GM19324 (cell line): ENCODE results near the gene RAF1.
"Not testable (repeated sequence)": the region's sequence is repeated elsewhere in the genome, so short reads cannot be mapped to it uniquely, and the experiment has no call there.

ENCODE experiments used
- ATAC-seq: cut with Tn5 transposase; IDR thresholded peaks from one replicate; pipeline ENCODE4 v1.9.1; 2021; ENCODE audit warnings: mild to moderate bottlenecking, moderate library complexity; ENCODE audit not compliant: unreplicated experiment, low FRiP score

RAF1 gene

DNA sequence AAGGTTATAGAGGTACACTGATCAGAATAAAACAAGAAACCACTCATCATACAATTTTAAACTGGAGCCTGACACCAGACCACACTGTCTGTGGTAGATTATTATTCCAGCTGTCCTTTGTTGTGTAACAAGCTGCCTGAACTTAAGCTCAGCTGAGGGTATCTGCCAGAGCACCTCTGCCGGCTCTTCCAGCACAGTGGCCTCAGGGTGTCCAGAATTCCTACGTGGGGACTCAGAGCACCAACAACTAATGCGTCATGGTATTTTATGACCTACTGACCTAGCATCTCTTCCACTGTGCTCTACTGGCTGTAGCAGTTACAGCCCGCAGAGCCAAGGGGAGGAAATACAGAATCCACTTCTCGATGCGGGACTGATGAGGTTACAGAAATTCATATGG is 15.6 kb upstream of the RAF1 start:
- ATAC-seq: no peak

DNA sequence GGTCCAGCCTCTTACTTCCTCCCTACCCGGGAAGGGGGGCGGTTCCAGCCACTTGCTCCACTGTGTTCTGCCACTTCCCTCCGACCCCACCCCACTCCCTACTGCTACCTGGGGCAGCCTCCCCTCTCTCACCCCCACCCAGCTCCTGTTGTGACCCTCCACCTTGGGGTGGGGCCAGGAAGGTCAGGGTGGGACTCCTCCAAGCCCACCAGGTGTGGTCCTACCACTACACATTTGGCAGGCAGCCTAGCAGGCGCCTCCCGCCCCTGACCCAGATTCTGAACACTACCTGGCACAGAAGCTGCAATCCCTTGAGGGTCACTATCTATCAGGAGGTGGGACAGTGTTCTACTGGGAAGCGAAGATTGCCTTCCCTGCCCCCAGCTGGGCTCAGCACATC is 13.7 kb upstream of the RAF1 start:
- ATAC-seq: no peak

DNA sequence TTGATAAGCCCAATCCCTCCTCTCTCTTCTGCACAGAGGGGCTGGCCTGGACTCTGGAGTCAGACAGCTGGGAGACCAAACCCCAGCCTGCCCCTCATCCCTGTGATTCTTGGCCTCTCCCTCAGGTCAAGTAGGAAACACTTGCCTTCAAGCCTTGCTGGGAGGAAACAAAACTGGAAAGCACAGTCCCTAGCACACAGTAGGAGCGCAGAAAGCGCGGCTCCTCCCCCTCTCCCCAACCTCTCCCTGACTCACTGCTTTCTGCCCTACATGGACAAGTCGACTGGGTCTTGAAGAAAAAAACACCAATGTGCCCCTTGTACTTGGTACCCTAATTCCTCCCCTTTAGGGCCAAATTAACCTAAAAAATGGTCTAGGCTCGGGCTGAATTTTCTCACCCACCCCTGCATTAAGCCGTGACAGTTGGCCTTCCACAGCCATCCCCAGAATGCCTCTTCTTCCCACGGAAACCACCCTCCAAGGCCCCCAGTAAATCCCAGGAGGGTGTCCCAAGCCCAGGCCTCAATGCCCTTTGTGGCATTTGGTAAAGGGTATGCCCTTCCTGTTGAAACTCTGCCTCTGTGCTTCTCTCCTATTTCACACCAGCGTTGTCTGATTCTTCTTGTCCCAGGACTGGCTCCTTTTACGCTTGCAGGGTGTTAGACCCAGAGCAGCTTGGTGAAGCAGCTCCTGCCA is 11.3 kb upstream of the RAF1 start:
- ATAC-seq: no peak

DNA sequence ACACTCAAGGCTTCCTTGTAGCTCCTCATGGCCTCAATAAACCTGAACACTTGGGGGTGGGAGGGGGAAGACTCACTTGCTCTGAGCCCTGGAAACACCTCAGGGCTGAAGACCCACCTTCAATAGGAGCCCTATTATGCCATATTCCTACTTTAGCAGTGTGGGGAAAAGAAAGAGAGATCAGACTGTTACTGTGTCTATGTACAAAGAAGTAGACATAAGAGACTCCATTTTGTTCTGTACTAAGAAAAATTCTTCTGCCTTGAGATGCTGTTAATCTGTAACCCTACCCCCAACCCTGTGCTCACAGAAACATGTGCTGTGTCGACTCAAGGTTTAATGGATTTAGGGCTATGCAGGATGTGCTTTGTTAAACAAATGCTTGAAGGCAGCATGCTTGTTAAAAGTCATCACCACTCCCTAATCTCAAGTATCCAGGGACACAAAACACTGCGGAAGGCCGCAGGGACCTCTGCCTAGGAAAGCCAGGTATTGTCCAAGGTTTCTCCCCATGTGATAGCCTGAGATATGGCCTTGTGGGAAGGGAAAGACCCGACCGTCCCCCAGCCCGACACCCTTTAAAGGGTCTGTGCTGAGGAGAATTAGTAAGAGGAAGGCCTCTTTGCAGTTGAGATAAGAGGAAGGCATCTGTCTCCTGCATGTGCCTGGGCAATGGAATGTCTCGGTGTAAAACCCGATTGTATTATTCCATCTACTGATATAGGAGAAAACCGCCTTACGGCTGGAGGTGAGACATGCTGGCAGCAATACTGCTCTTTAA is 10.2 kb upstream of the RAF1 start:
- ATAC-seq: not testable (repeated sequence)

DNA sequence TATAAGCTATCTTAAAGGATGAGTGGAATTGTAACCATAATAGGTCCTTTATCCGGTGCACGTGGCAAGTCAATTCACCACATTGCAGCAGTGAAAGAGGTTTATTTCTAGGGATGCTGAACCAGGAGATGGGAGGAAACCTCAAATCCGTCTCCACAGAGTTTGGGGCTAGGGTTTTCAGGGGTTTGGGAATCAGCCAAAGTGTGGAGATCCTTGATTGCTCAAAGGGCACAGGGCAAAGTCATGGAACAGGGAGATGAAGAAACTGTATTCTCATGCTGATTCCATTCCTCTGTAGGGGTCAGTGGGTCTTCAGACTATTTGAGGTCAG is 7.2 kb upstream of the RAF1 start:
- ATAC-seq: no peak

DNA sequence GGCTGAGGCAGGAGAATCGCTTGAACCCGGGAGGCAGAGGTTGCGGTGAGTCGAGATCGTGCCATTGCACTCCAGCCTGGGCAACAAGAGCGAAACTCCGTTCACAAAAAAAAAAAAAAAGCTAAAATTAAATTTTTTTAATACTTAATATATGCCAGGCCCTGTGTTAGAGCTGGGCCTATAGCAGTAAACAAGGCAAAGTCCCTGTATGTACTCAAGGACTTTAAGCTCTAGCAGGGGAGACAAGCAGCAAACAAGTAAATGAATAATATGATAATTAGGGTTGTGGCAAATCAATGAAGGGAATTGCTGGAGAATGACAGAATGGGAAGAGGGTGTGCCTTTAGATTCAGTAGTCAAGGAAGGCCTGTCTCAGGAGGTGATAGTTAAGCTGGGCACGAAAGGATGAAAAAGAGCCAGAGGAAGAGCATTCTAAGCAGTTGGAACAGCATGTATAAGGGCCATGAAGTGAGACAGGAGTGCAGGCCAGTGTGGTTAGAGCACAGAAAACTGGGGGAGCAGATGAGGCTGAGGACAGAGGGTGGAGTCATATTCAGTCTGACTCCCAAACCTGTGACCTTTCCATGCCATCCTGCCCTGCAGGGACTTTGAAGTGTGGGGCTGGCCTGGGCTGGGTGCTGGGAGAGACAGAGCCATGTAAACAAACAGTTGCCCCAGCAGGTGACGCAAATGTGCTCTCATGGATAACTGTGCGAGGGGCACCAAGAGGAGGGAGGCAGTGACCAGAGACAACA is 6.6 kb upstream of the RAF1 start:
- ATAC-seq: no peak

DNA sequence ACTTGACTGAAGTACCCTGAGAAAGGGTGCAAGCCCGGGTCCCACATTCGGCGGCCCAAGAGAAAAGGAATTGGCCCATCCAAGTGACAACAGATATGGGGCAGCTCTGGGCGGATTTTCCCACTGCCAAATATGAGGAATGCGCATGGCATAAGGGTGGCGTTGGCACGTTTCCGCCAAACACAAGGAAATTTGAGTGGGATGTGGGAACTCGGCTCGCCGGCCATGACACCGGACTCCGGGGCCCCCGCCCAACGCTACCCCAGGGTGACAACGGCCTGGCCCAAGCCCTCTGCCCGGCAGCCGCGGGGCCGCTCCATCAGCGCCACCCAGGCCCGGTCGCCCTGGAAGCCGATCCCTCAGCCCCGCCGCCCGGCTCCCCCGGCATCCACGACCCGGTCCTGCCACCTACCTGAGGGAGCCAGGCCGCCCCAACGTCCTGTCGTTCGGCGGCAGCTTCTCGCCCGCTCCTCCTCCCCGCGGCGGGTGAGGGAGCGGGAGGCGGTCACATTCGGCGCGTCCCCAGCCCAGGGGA is 449 bp downstream of the RAF1 start:
- ATAC-seq: peak; percentile 58

DNA sequence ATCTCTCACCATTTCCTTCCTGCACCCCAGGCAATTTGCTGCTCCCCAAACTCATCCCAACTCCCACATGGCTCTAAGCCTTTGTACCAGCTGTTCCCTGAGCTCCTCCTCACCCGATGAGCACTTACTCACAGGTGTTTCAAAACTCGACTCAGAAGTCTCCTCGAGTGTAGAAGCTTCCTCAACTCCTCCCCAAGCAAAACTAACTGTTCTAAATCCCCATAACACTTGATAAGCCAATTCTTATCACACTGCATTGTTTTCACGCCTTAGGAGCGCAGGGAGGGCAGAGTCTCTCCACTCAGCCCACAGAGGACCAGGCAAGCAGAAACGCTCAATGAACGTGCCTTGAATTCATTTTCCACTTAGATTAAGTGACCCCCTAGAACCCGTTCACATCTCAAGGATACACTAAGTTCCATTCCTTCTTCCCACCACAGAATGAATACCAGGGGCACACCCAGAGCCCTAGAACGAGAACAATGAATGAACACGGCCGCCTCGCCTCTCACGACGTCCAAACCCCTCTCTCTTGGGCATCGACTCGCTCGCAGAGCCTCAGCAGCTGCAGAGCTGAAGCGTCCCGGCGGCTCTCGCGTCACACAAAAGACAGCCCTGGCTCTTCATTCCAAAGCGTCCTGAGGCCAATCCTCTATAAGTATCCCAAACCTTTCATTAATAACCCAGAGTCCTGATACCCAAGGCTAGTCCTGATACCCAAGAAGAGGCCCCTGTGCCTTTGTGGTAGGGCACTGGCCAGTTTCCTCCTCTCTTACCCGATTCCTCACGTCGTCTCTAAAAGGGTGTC is 1.1 kb downstream of the RAF1 start:
- ATAC-seq: no peak

DNA sequence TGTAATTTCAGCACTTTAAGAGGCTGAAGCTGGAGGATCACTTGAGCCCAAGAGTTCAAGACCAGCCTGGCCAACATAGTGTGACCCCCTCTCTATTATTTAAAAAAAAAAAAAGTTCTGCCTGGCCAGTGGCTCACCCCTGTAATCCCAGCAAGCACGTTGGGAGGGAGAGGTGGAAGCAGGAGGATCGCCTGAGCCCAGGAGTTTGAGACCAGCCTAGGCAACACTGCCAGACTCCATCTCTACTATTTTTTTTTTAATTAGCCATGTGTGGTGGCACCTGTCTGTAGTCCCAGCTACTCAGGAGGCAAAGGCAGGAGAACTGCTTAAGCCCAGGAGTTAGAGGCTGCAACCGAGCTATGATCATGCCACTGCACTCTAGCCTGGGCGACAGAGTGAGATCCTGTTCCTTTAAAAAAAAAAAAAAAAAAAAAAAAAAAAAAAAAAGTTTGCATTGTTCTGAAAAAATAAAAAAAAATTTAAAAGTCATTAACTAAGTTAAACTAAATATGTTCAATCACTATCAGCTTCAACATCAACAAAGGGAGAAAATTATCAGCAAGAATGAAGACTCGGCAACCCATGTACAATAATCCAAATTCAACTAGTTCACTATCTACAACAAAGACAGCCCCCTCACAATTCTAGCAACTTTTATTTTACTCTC is 1.9 kb downstream of the RAF1 start:
- ATAC-seq: no peak

DNA sequence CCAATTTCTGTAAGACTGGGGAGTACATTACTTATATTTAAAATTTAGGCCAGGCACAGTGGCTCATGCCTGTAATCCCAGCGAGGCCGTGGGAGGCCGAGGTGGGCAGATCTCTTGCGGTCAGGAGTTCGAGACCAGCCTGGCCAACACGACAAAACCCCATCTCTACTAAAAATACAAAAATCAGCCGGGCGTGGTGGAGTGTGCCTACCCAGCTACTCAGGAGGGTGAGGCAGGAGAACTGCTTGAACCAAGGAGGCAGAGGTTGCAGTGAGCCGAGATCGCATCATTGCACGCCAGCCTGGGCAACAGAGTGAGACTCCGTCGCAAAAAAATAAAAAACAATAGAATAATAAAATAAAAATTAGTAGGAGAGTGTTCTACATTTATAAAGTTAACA is 2.5 kb downstream of the RAF1 start:
- ATAC-seq: not testable (repeated sequence)

DNA sequence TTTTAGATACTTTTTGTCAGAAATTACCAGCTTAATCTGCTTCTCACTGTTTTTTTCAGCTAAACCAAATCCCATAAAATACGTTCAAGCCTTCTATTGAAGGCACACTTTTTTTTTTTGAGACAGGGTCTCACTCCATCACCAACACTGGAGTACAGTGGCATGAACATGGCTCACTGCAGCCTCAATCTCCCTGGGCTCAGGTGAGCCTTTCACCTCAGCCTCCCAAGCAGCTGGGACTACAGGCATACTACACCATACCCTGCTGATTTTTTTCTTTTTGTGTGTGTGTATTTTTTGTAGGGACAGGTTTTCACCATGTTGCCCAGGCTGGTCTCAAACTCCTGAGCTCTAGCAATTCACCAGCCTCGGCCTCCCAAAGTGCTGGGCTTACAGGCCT is 3.7 kb downstream of the RAF1 start:
- no peak for ATAC-seq

DNA sequence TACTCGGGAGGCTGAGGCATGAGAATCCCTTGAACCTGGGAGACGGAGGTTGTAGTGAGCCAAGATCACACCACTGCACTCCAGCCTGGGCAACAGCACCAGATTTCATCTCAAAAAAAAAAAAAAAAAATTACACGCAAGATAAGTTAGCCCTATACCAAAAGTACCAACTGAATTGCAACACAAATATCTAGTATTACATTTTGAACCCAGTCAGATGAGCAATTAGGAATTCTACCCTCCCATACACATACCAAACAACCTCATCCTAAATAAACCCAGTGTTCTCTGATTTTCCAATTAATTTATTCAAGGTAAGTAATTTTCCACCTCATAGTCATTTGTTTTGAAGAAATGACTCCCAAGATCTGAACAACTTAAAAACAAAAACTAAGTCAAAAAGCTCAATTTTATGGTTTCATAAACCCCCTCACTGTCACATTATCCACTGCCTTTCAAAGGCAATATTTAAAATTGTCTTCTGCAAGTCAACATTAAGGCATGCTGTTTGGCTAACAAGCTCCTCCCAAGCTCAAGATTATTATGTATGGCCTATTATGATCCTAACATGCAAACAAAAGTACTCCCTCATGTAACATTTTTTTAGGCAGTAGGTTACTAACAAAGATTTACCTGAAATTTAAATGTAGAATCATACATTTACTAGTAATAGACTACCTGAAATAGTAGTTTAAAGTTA is 4.5 kb downstream of the RAF1 start:
- ATAC-seq: no peak

DNA sequence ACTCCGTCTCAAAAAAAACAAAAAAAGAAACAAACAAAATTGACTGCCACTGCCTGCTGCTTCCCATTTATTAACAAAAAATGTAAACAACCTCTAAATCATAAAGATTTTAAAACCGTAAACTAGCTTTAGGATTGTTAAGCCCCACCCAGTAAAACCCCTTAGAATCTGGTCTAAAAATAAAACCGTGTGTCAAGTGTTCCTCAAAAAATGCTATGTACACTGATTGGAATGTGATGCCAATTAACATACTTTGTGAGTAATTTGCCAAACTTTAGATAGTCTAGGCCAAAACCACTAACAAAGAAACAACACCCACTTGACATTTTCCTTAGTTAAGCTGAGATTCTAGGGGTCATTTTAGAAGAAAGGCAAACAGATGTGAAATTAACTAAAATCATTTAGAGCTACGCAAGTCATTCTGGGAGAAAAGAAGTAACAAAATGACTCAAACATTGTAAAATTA is 5.3 kb downstream of the RAF1 start:
- no peak for ATAC-seq

DNA sequence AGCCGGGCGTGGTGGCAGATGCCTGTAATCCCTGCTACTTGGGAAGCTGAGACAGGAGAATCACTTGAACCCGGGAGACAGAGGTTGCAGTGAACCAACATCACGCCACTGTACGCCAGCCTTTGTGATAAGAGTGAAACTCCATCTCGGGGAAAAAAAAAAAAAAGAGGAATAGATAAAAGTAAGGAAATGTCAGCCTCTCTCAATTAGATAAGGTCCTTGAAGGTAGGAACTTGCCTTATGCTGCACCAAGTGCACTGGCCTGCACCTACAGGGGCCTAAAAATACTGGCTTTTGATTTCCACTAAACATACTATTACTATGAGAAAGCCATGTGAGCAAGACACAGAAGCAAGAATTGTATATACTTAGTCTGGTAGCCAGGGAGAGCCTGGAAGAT is 7.1 kb downstream of the RAF1 start:
- no peak for ATAC-seq

DNA sequence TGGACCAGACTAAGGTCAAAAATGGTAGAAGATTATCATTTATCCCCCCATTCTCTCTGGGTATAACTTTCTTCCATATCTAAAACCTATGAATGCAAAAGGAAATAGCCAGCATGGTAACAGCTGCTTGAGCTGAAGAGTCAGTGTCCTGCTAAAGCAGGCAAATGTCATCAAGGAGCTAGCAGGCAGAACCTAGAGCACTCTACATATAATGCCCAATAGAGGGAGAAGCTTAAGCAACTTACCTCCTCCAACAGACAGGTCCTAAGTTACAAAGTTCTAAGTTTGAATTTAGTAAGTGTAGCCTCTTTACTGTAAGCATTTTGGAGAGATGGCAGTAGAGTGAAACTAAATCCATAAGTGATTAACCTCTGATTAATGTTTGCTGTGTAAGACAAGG is 7.7 kb downstream of the RAF1 start:
- no peak for ATAC-seq

DNA sequence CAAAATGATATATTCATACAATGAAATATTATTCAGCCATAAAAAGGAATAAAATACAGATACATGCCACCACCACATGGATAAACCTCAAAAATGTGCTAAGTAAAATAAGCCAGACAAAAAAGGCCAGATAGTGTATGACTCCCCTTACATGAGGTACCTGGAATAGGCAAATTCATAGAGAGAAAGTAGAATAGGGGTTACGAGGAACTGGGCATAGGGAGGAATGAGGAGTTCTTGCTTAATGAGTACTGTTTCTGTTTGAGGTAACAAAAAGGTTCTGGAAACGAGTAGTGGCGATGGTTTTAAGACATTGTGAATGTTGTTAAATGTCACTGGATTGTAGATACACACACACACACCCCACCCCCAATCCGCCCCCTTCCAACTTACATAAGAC is 8.2 kb downstream of the RAF1 start:
- no peak for ATAC-seq

DNA sequence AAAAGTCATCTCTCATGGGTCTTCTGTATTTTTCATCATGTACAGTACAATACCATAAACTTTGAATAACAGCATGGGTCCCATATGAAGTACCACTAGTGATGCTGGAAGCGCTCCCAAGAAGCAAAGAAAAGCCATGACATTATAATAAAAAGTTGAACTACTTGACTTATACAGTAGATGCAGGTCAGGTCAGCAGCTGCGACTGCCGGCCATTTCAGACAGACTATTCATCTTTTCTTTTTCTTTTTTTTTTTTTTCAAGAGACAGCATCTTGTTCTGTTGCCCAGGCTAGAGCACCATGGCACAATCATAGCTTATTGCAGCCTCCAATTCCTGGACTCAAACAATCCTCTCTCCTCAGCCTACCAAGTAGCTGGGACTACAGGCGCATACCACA is 10.2 kb downstream of the RAF1 start:
- ATAC-seq: no peak

DNA sequence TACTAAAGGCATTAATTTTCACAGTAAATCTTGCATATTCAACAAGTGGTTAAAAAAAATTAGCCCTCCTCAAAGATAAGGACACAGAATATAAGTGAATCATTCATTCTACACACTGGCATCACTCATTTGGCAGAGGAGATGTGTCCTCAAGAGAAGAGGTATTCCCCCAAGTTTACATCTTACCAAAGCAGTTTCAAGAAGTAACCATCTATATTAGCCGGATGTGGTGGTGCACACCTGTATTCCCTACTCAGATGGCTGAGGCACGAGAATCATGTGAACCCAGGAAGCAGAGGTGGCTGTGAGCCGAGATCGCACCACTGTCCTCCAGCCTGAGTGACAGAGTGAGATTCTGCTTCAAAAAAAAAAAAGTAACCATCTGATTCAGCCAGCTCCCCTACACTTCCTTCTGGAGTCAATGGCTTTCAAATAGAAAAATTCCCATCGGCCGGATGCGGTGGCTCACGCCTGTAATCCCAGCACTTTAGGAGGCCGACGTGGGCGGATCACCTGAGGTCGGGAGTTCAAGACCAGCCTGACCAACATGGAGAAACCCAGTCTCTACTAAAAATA is 15.4 kb downstream of the RAF1 start:
- ATAC-seq: no peak

DNA sequence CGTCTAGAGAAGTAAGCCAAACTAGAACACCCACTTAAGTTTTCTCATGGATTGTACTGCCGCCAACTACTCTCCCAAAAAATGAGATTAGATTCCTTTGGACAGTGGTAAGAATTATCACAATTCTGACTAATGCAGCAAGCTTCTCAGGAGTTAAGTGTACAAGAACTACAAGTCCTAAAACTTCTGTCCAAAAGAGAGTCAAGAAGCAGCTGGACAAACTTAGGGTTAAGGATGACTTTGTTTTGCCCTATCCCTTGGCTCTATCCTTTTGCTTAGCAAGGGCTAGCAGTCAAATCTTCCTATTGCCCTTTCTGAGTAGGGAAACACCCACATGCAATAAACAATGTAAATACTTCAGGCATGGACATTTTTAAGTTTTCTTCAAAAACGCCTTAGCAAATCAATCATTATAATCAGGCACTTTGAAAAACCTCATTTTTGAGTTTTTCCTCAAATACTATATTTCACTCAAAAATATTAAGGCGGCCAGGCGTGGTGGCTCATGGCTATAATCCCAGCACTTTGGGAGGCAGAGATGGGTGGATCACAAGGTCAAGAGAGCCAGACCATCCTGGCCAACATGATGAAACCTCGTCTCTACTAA is 19.5 kb downstream of the RAF1 start:
- ATAC-seq: no peak
